H1 (cell line): Measurements from ENCODE around the gene WDR35. TPM values are rescaled to one million over a fixed set of nuclear protein-coding genes. Genes with fewer than 3 reads are reported as not detected.

Experiments
- CTCF ChIA-PET: fragments of 300-600 bp; sonication (Branson Sonifier 250); formaldehyde crosslinking; loops from one replicate; lab custom pipeline; 2021; ENCODE audit not compliant: partially characterized antibody; lab: Charles Lee
- POLR2A ChIA-PET: fragments of 300-600 bp; sonication (Branson Sonifier 250); formaldehyde crosslinking; loops from one replicate; lab custom pipeline; 2021; ENCODE audit warnings: inconsistent platforms; ENCODE audit not compliant: partially characterized antibody; lab: Charles Lee
- DNase-seq, 2 experiments: peaks; one replicate each; pipeline versions ENCODE4 v3.0.0 to v3.0.0-alpha.2; 2010 to 2022; ENCODE audit warnings: low spot score in 2 of 2, low read depth in 1 of 2, mixed read lengths in 1 of 2
- FAIRE-seq: peaks from 2 replicates; lab custom pipeline; 2011; peaks lifted over from hg19 to GRCh38; lab: Jason Lieb, UNC
- H2AFZ ChIP-seq: 2 replicates; pipeline ENCODE4 v1.8.1; 2012; ENCODE audit warnings: low read length, inconsistent platforms
- H2AK5ac ChIP-seq: 2 replicates; pipeline ENCODE4 v1.6.1; 2013; ENCODE audit warnings: low read depth, low read length
- H2BK120ac ChIP-seq: replicated peaks from 2 replicates; pipeline ENCODE3; 2013; ENCODE audit warnings: low read depth, low read length, inconsistent platforms
- H2BK12ac ChIP-seq: 2 replicates; pipeline ENCODE4 v1.6.1; 2013; ENCODE audit warnings: low read depth, low read length
- H2BK15ac ChIP-seq: 2 replicates; pipeline ENCODE4 v1.6.1; 2013; ENCODE audit warnings: low read length
- H2BK20ac ChIP-seq: 2 replicates; pipeline ENCODE4 v1.6.1; 2013; ENCODE audit warnings: low read length
- H2BK5ac ChIP-seq: 2 replicates; pipeline ENCODE4 v1.6.1; 2013; ENCODE audit warnings: low read depth, low read length
- H3K14ac ChIP-seq: 2 replicates; pipeline ENCODE4 v1.6.1; 2013; ENCODE audit warnings: inconsistent platforms; ENCODE audit not compliant: insufficient read length
- H3K18ac ChIP-seq: 2 replicates; pipeline ENCODE4 v1.6.1; 2013; ENCODE audit warnings: low read length; ENCODE audit errors: extremely low read depth
- H3K23ac ChIP-seq: 2 replicates; pipeline ENCODE4 v1.6.1; 2013; ENCODE audit warnings: inconsistent platforms; ENCODE audit not compliant: insufficient read length
- H3K23me2 ChIP-seq: 2 replicates; pipeline ENCODE4 v1.6.1; 2013; ENCODE audit warnings: low read depth, low read length
- H3K27ac ChIP-seq: 2 replicates; pipeline ENCODE4 v1.6.1; 2011; ENCODE audit warnings: low read depth, low read length, inconsistent platforms
- H3K27me3 ChIP-seq, 4 experiments: replicated peaks in 1 of 4; 1 replicate in 1 of 4; 2 replicates in 3 of 4; pipeline versions ENCODE4 v1.6.1 to v1.8.1; 2011 to 2013; ENCODE audit warnings: low read length in 3 of 4, mild to moderate bottlenecking in 3 of 4, inconsistent platforms in 2 of 4, mixed read lengths in 2 of 4, moderate library complexity in 1 of 4; ENCODE audit not compliant: control insufficient read depth in 3 of 4, insufficient read depth in 3 of 4; ENCODE audit errors: extremely low read depth in 1 of 4
- H3K36me3 ChIP-seq, 4 experiments: 2 replicates each; pipeline versions ENCODE4 v1.6.1 to v1.8.1; 2011 to 2013; ENCODE audit warnings: mild to moderate bottlenecking in 4 of 4, low read length in 3 of 4, moderate library complexity in 2 of 4, control low read depth in 1 of 4, inconsistent platforms in 1 of 4; ENCODE audit not compliant: insufficient read depth in 4 of 4, control insufficient read depth in 2 of 4
- H3K4ac ChIP-seq: replicated peaks from 2 replicates; pipeline ENCODE3; 2013; ENCODE audit warnings: low read length, low read depth, mixed read lengths, inconsistent platforms; ENCODE audit not compliant: insufficient read length
- H3K4me1 ChIP-seq, 4 experiments: replicated peaks in 1 of 4; 1 replicate in 1 of 4; 2 replicates in 3 of 4; pipeline versions ENCODE4 v1.6.1 to v1.8.1; 2011 to 2013; ENCODE audit warnings: low read length in 3 of 4, inconsistent platforms in 2 of 4, mixed read lengths in 1 of 4; ENCODE audit not compliant: insufficient read depth in 4 of 4, control insufficient read depth in 3 of 4
- H3K4me2 ChIP-seq, 2 experiments: 2 replicates each; pipeline versions ENCODE4 v1.6.1 to v1.8.1; 2011 to 2013; ENCODE audit warnings: low read depth in 2 of 2, low read length in 2 of 2, control low read depth in 1 of 2, inconsistent platforms in 1 of 2, mild to moderate bottlenecking in 1 of 2; ENCODE audit not compliant: insufficient read depth in 1 of 2
- H3K4me3 ChIP-seq, 4 experiments: fragments of 200-600, 300-600 bp in 1 of 4; sonication (generic), shearing (Covaris generic), sonication (Bioruptor Twin) in 1 of 4; 2 replicates each; pipeline versions ENCODE4 v1.5.1 to v1.8.1; 2011 to 2016; ENCODE audit warnings: low read length in 4 of 4, low read depth in 3 of 4, control low read depth in 2 of 4, inconsistent platforms in 2 of 4, mild to moderate bottlenecking in 2 of 4, mixed read lengths in 1 of 4, moderate library complexity in 1 of 4; ENCODE audit not compliant: insufficient read depth in 2 of 4; ENCODE audit errors: extremely low read depth in 1 of 4
- H3K56ac ChIP-seq: replicated peaks from 2 replicates; pipeline ENCODE3; 2013; ENCODE audit warnings: low read depth, mild to moderate bottlenecking, mixed read lengths, low read length, inconsistent platforms; ENCODE audit not compliant: insufficient read length
- H3K79me1 ChIP-seq: 2 replicates; pipeline ENCODE4 v1.6.1; 2013; ENCODE audit warnings: low read depth, low read length, control low read depth
- H3K79me2 ChIP-seq, 2 experiments: 2 replicates each; pipeline versions ENCODE4 v1.6.1 to v1.8.1; 2012 to 2013; ENCODE audit warnings: low read length in 2 of 2, mild to moderate bottlenecking in 2 of 2, inconsistent platforms in 1 of 2; ENCODE audit not compliant: insufficient read depth in 2 of 2, control insufficient read depth in 1 of 2
- H3K9ac ChIP-seq, 4 experiments: replicated peaks in 1 of 4; 1 replicate in 1 of 4; 2 replicates in 3 of 4; pipeline versions ENCODE4 v1.6.1 to v1.8.1; 2011 to 2013; ENCODE audit warnings: low read depth in 3 of 4, low read length in 3 of 4, control low read depth in 2 of 4, mild to moderate bottlenecking in 2 of 4, moderate library complexity in 2 of 4, inconsistent platforms in 1 of 4; ENCODE audit errors: extremely low read depth in 1 of 4
- H3K9me3 ChIP-seq, 2 experiments: 2 replicates each; pipeline versions ENCODE4 v1.6.1 to v1.8.1; 2012 to 2013; ENCODE audit warnings: mild to moderate bottlenecking in 2 of 2, moderate library complexity in 2 of 2, control low read depth in 1 of 2, inconsistent platforms in 1 of 2, low read depth in 1 of 2, low read length in 1 of 2, mixed read lengths in 1 of 2; ENCODE audit not compliant: insufficient read depth in 2 of 2
- H4K20me1 ChIP-seq, 2 experiments: replicated peaks in 1 of 2; 2 replicates each; pipeline versions ENCODE3 to v1.8.1; 2011 to 2013; ENCODE audit warnings: inconsistent platforms in 2 of 2, low read length in 2 of 2, mild to moderate bottlenecking in 1 of 2; ENCODE audit not compliant: insufficient read depth in 2 of 2, control insufficient read depth in 1 of 2
- H4K5ac ChIP-seq: 2 replicates; pipeline ENCODE4 v1.6.1; 2013; ENCODE audit warnings: low read length, low read depth, mixed read lengths, inconsistent platforms; ENCODE audit not compliant: insufficient read length
- H4K8ac ChIP-seq: 2 replicates; pipeline ENCODE4 v1.8.0; 2013; ENCODE audit warnings: mild to moderate bottlenecking, moderate library complexity, low read length, inconsistent platforms; ENCODE audit not compliant: insufficient read depth; ENCODE audit errors: extremely low read depth
- H4K91ac ChIP-seq: replicated peaks from 2 replicates; pipeline ENCODE3; 2013; ENCODE audit warnings: low read length, mixed read lengths, inconsistent platforms; ENCODE audit not compliant: insufficient read length
- BCL11A ChIP-seq, 2 experiments: IDR thresholded peaks; one replicate each; pipeline ENCODE4 v1.6.1; 2011; ENCODE audit warnings: low read depth in 2 of 2, low read length in 2 of 2, mild to moderate bottlenecking in 2 of 2
- BRCA1 ChIP-seq: IDR thresholded peaks from 2 replicates; pipeline ENCODE4 v1.6.1; 2012; ENCODE audit warnings: low read depth, low read length, improper control_type of control experiment
- CBX5 ChIP-seq: fragments of 300-800, 300-1000 bp; sonication (generic); IDR thresholded peaks from 2 replicates; pipeline ENCODE4 v1.7.1; 2016; ENCODE audit warnings: antibody characterized with exemption, low read length, low read depth
- CEBPB ChIP-seq: IDR thresholded peaks from 2 replicates; pipeline ENCODE4 v1.6.1; 2012; ENCODE audit warnings: low read depth, low read length
- E2F6 ChIP-seq: IDR thresholded peaks from 2 replicates; pipeline ENCODE4 v1.6.1; 2012; ENCODE audit warnings: inconsistent platforms
- EP300 ChIP-seq, 2 experiments: IDR thresholded peaks; 1 replicate in 1 of 2; 2 replicates in 1 of 2; pipeline ENCODE4 v1.6.1; 2011 to 2012; ENCODE audit warnings: low read depth in 2 of 2, low read length in 2 of 2, mild to moderate bottlenecking in 2 of 2, borderline replicate concordance in 1 of 2, inconsistent platforms in 1 of 2, moderate library complexity in 1 of 2
- EZH2 ChIP-seq: fragments of 200-600 bp; sonication (generic); IDR thresholded peaks from 2 replicates; pipeline ENCODE4 v1.7.1; 2012; ENCODE audit warnings: low read depth, mild to moderate bottlenecking, moderate library complexity, low read length, inconsistent platforms; ENCODE audit not compliant: severe bottlenecking
- JUND ChIP-seq: IDR thresholded peaks from 2 replicates; pipeline ENCODE4 v1.6.1; 2011; ENCODE audit warnings: mild to moderate bottlenecking, improper control_type of control experiment, low read length
- MAFK ChIP-seq: IDR thresholded peaks from 2 replicates; pipeline ENCODE4 v1.6.1; 2012; ENCODE audit warnings: low read depth, mild to moderate bottlenecking, improper control_type of control experiment, low read length
- POLR2A ChIP-seq, 2 experiments: IDR thresholded peaks; 1 replicate in 1 of 2; 2 replicates in 1 of 2; pipeline ENCODE4 v1.6.1; 2011; ENCODE audit warnings: low read depth in 2 of 2, low read length in 2 of 2, mild to moderate bottlenecking in 2 of 2; ENCODE audit errors: control extremely low read depth in 1 of 2
- POLR2AphosphoS5 ChIP-seq: IDR thresholded peaks from 2 replicates; pipeline ENCODE4 v1.6.1; 2011; ENCODE audit warnings: low read depth, low read length
- RNF2 ChIP-seq: fragments of 200-900, 300-1000 bp; sonication (generic); IDR thresholded peaks from 2 replicates; pipeline ENCODE4 v1.7.1; 2016; ENCODE audit warnings: borderline replicate concordance, low read depth, mild to moderate bottlenecking, antibody characterized with exemption, low read length; ENCODE audit not compliant: poor library complexity, severe bottlenecking; ENCODE audit errors: missing control alignments
- SIX5 ChIP-seq: IDR thresholded peaks from 2 replicates; pipeline ENCODE4 v1.6.1; 2011; ENCODE audit warnings: mild to moderate bottlenecking, low read depth, low read length
- TAF1 ChIP-seq: IDR thresholded peaks from 2 replicates; pipeline ENCODE4 v1.6.1; 2011; ENCODE audit warnings: mild to moderate bottlenecking, low read depth, low read length
- TBP ChIP-seq: IDR thresholded peaks from 2 replicates; pipeline ENCODE4 v1.6.1; 2011; ENCODE audit warnings: low read depth, low read length, improper control_type of control experiment
- WGBS, 2 experiments: shearing (Covaris generic) in 1 of 2; methylation state at CpG; one replicate each; pipeline versions ENCODE4 v1.1.6 to v1.1.7; 2013 to 2015; ENCODE audit warnings: low lambda C conversion rate in 2 of 2, mixed read lengths in 2 of 2, inconsistent platforms in 1 of 2, low coverage in 1 of 2, missing lambda C conversion rate in 1 of 2; ENCODE audit not compliant: insufficient replicate concordance in 2 of 2, insufficient coverage in 1 of 2, insufficient read length in 1 of 2; ENCODE audit errors: extremely low coverage in 1 of 2, missing lambda C conversion rate in 1 of 2; 5-methylcytosine and 5-hydroxymethylcytosine counted together
- polyA plus RNA-seq, 7 experiments: library from polyadenylated mRNA; depleted of rRNA in 3 of 7; stranded (reverse) in 5 of 7; unstranded in 2 of 7; fragments of >200 nt in 5 of 7; fragments of 200-250 nt in 2 of 7; gene quantifications; 1 replicate in 5 of 7; 2 replicates in 1 of 7; 4 replicates in 1 of 7; pipeline versions ENCODE4 v1.2.1 to v1.2.3, GENCODE V29; 2011 to 2013; ENCODE audit warnings: missing spikeins in 2 of 7, mixed read lengths in 2 of 7
- total RNA-seq: library from RNA; stranded (reverse); fragmentation: NEBNext Ultra II Directional; extraction: Animal tissue kit (Norgen Biotek cat#: 25700); gene quantifications from 2 replicates; pipeline ENCODE4 v1.2.1, GENCODE V29; 2021

The WDR35 gene
- total and polyA plus RNA-seq, 2 of the 8 experiments (the other 6 are each of a cell fraction or from before 2014, with no cell fraction given): 9.0 to 25.5 TPM

DNA sequence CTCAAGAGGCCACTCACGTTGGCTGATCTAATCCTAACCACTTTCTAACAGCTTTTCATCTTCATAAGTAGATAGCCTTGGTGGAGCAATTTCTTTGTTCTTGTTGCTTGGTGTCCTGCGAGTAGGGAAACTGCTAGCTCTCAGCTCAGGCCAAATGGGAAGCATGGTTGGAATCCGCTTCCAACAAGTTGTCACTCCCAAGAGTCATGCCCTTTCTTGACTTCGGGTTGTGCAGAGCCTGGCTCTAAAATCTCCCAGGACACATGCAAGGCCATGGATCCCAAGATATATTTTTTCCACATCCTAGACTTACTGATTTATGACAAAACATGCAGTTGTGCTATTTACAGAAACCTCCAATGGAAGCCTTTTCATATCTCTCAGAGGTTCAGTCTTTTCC lies 29.8 kb upstream of the WDR35 start:
- H4K20me1 ChIP-seq: no peaks in the 10 kb centered on the region
- H2AK5ac ChIP-seq: no peak overlapping the region
- ChIA-PET POLR2A (no interaction called here), CTCF (interaction anchor here (0.6 to 1.7 kb wide), 2 partner anchors 76 to 86 kb away, joined by 3 read pairs; no protein-coding TSS in a partner anchor)
- no peaks in the 10 kb centered on the region for H3K79me2 ChIP-seq
- H3K79me1 ChIP-seq: no peaks in the 10 kb centered on the region
- H3K9me3 ChIP-seq: peaks cover 7 to 12% of the 10 kb centered on the region in 2 experiments; a peak in 3 of 4 replicates
- no peak overlapping the region for H3K18ac ChIP-seq
- no peak overlapping the region for H3K23ac ChIP-seq
- no peak overlapping the region for H4K8ac ChIP-seq
- DNase-seq (no peak), FAIRE-seq (no peak)
- H3K14ac ChIP-seq: no peak overlapping the region
- H3K56ac ChIP-seq: no peak overlapping the region
- WGBS, 2 experiments: 88% methylated on average over 4 of the region's 4 CpGs; no CpG with 5 or more reads in 1 of the 2 experiments
- H3K4ac ChIP-seq: no peak overlapping the region
- H2BK5ac ChIP-seq: no peak overlapping the region
- no peak overlapping the region for H3K4me2 ChIP-seq
- H3K36me3 ChIP-seq: no peaks in the 10 kb centered on the region
- no peaks in the 10 kb centered on the region for H3K4me1 ChIP-seq
- no peak overlapping the region for H3K4me3 ChIP-seq
- no peak overlapping the region for H2BK12ac ChIP-seq
- H4K91ac ChIP-seq: no peak overlapping the region
- no peak overlapping the region for H2BK120ac ChIP-seq
- H4K5ac ChIP-seq: no peak overlapping the region
- H3K9ac ChIP-seq: no peak overlapping the region
- H3K23me2 ChIP-seq: no peaks in the 10 kb centered on the region
- H2AFZ ChIP-seq: no peak overlapping the region
- H3K27ac ChIP-seq: no peak overlapping the region
- H2BK20ac ChIP-seq: no peak overlapping the region
- H3K27me3 ChIP-seq: no peaks in the 10 kb centered on the region
- no peak overlapping the region for H2BK15ac ChIP-seq
- TF ChIP-seq RNF2 (no peak), POLR2AphosphoS5 (no peak), EP300 (IDR thresholded peaks at IDR 0.05; ENCODE audit: borderline replicate concordance in 1 of 2, low read depth in 2 of 2, low read length in 2 of 2) (no peak), BRCA1 (no peak), CBX5 (no peak), BCL11A (IDR thresholded peaks at IDR 0.05; ENCODE audit: low read depth in 2 of 2, low read length in 2 of 2) (no peak), MAFK (no peak), E2F6 (no peak), POLR2A (IDR thresholded peaks at IDR 0.05; ENCODE audit: control extremely low read depth in 1 of 2, low read depth in 2 of 2, low read length in 2 of 2) (no peak), EZH2 (no peak), TBP (no peak), CEBPB (no peak), JUND (no peak), TAF1 (no peak), SIX5 (no peak)
